ENCODE data around the gene SPARCL1.
"Not testable (repeated sequence)": the region's sequence is repeated elsewhere in the genome, so short reads cannot be mapped to it uniquely, and the experiment has no call there.

Gene SPARCL1

GRCh38 chr4:87433342-87433741 lies 95.8 kb downstream of the SPARCL1 start:
- DNase-seq, result no peak

- no peak for DNase-seq
Measured at GRCh38 chr4:87430038-87430437, 99.1 kb downstream of the SPARCL1 start.

GRCh38 chr4:87428979-87429378 lies 100.2 kb downstream of the SPARCL1 start:
- DNase-seq, result no peak

- DNase-seq, result no peak
Measured at GRCh38 chr4:87427518-87427868, 101.7 kb downstream of the SPARCL1 start.

- DNase-seq, result no peak
Measured at GRCh38 chr4:87426865-87427517, 102.2 kb downstream of the SPARCL1 start.

GRCh38 chr4:87425711-87426110 lies 103.5 kb downstream of the SPARCL1 start:
- no peak for DNase-seq

GRCh38 chr4:87424099-87424543 lies 105.1 kb downstream of the SPARCL1 start:
- not testable (repeated sequence) for DNase-seq
